HG03159 (cell line): ENCODE measurements around the gene ZNF213.

Experiments
- ATAC-seq: cut with Tn5 transposase; IDR thresholded peaks from one replicate; pipeline ENCODE4 v1.9.1; 2021; ENCODE audit warnings: mild to moderate bottlenecking, moderate library complexity; ENCODE audit not compliant: unreplicated experiment

Gene ZNF213

DNA sequence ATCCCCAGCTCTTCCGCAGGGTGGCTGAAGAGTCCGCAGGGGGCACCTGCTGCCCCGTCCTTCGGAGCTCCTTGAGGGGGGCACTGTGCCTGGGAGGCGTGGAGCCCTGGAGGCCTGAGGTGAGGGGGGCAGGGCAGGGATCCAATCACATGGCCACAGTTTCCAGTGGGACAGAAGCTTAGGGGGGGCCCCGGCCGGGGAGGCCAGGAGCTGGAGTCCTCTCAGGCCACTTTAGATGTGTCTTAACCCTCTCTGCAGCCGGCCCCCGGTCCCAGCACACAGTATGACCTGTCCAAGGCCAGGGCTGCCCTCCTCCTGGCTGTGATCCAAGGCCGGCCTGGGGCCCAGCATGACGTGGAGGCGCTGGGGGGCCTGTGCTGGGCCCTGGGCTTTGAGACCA lies 10.8 kb downstream of the ZNF213 start:
- no peak for ATAC-seq

DNA sequence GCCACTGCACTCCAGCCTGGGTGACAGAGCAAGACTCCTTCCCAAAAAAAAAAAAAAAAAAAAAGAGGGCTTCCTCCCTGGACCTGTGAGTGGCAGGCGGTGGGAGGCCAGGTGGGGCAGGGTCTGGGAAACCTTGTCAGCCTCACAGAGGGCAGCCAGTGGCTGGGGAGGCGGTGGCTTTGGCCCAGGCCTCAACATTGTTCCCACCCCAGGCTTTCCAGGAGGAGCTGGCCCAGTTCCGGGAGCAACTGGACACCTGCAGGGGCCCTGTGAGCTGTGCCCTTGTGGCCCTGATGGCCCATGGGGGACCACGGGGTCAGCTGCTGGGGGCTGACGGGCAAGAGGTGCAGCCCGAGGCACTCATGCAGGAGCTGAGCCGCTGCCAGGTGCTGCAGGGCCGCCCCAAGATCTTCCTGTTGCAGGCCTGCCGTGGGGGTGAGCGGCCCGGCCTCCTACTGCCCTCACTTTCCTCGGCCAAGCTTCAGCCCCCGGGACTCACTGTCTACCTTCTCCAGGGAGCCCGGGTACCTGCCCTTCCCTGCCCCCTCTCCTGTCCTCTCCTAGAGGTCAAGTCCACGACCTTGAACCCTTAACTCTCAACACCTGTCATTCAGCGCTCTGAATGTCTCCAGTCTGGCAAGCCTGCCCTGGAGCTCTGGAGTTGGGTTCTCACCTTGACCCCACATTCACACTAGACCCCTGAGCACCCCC lies 12.4 kb downstream of the ZNF213 start:
- no peak for ATAC-seq

GRCh38 chr16:3147757-3148104 lies 12.9 kb downstream of the ZNF213 start:
- ATAC-seq = no peak

- no peak for ATAC-seq
Observed at GRCh38 chr16:3148256-3149192, 13.7 kb downstream of the ZNF213 start.

DNA sequence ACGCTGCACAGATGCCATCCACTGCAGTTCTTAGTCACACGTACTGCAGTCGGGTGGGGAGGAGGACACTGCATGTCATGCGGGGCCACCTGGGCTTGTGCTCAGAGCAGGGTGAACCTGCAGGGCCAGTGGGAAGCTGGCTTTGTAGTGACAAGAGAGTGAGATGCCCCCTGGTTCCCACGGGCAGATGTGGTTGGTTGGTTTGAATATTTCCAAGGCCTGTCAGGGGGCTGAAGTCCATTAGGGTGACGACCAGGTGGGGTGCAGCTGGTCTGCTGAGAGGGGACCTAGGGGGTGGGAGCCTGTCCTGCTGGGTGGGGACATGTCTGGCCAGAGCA lies 14.3 kb downstream of the ZNF213 start:
- no peak for ATAC-seq

- peak; percentile 5 for ATAC-seq
Observed at GRCh38 chr16:3149630-3150345, 15.0 kb downstream of the ZNF213 start.

DNA sequence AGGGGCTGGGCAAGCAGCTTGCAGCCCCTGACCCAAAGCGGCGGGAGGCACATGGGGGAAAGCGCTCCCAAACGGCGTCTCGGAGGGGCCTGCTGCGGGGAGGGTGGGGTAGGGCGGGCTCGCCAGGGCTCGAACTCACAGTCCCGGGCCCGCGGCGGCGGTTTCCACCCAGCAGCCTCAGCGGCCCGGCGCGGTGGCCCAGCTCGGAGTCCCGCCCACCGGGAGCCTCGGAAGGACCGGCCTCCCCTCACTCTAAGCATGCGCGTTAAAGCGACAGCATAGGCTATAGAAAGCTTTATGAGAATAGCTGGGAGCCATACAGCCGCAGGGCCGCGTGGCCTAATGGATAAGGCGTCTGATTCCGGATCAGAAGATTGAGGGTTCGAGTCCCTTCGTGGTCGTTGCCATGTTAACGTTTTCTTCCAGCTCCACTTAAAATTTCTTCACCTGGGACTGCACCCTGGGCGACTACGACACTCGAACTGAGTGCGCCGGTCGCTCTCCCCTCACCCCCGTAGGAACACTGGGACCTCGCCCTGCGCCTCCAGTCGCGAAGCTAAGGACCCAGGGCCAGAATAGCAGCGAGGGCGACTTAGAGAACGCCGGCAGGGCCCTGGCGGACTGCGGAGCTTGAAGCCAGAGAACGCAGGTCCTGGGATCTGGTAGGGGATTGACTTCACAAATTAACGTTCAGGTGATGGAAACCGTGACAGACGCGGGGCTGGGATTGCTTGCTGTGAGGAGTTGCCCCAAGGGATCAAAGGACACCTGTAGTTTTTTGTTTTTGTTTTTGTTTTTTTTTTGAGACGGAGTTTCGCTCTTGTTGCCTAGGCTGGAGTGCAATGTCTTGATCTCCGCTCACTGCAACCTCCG lies 15.8 kb downstream of the ZNF213 start:
- peak; percentile 71 for ATAC-seq

GRCh38 chr16:3152027-3152276 lies 17.1 kb downstream of the ZNF213 start:
- ATAC-seq = no peak

GRCh38 chr16:3152277-3152990 lies 17.6 kb downstream of the ZNF213 start:
- no peak for ATAC-seq

DNA sequence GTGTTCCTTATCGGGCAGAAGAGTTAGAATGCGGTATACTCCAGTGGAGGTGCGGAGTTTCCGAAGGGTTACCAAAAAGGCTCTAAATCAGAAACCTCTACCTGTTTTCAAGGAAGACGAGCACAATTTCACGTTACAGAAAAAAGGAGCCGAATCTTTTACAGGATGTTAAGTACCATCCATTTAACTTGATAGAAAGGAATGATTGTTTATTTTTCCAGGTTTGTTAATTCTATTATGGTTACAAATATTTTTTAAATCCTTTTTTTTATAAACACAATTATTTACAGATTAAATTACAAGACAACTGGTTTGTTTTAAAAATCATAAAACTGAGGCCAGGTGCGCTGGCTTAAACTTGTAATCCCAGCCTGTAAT lies 18.2 kb downstream of the ZNF213 start:
- no peak for ATAC-seq

DNA sequence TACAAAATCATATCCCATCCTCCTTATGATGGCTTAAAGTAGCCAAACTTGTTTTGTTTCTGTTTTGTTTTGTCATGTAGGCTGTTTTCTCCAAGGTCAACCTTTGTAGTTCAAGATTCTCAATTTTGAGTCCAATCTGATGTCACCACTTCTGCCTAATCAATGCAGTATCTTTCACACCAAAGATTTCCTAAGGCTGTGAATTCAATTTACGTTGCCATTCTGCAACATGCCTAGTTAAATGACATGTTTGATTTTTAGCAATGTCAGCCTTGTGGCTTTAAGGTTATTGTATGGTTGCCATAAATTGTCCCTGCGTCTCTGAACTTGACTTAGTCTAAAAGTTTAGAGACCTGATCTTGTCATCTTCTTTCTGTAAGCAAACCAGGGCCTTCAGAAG lies 20.4 kb downstream of the ZNF213 start:
- ATAC-seq = no peak

GRCh38 chr16:3155972-3156371 lies 21.1 kb downstream of the ZNF213 start:
- ATAC-seq = no peak

- no peak for ATAC-seq
Observed at GRCh38 chr16:3157229-3158025, 22.6 kb downstream of the ZNF213 start.

DNA sequence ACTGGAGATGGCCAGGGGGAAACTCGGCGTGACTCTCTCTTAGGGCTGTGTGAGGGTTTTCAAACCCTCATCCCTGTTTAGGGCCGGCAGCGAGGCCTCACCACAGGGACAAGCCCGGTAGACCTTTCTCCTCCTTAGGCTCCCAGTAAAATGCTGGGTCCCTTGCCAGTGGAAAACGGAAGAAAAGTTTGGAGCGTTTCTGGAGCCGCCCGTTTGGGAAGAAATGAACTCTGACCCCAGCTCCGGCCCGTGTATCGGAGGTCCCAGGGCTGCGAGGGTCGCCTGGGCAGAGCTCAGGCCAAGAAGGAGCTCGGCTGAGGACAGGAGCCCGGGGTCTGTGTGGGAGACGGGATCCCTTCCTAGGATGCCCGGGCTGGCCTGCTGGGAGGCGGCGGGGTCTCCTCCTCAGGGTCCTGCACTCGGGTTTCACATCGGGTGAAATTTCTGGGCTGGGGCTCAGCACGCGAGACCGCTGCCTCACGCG lies 23.2 kb downstream of the ZNF213 start:
- no peak for ATAC-seq

GRCh38 chr16:3158510-3159314 lies 23.9 kb downstream of the ZNF213 start:
- no peak for ATAC-seq

DNA sequence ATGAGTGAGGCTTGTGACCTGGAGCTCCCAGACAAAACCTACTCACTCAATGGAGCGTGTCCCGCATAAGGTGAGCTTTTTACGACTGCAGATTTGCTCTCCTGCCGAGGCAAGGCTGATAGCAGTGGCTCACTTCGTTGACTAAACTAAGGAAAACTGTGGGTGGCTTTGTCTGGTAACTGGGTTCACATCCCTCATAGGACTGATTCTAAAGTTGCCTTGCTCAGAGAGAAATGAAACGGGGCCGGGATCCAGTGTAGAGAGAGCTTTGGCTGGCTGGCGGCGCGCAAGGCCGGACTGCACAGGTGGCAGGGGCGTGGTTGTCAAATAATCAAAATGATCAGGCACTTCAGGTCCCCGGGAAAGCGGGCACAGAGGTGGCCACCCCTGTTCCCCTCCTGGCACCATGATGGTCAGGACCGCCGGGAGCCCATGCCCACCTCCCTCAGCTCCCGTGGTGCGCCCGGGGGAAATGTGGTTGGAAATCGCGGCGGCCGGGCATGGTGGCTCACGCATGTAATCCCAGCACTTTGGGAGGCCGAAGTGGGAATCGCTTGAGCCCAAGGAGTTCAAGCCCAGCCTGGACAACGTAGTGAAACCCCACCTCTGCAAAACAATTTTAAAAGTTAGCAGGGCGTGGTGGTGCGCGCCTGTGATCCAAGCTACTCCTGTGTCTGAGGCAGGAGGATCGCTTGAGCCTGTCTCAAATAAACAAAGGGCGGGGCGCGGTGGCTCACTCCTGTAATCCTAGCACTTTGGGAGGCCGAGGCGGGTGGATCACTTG lies 26.6 kb downstream of the ZNF213 start:
- ATAC-seq = no peak

DNA sequence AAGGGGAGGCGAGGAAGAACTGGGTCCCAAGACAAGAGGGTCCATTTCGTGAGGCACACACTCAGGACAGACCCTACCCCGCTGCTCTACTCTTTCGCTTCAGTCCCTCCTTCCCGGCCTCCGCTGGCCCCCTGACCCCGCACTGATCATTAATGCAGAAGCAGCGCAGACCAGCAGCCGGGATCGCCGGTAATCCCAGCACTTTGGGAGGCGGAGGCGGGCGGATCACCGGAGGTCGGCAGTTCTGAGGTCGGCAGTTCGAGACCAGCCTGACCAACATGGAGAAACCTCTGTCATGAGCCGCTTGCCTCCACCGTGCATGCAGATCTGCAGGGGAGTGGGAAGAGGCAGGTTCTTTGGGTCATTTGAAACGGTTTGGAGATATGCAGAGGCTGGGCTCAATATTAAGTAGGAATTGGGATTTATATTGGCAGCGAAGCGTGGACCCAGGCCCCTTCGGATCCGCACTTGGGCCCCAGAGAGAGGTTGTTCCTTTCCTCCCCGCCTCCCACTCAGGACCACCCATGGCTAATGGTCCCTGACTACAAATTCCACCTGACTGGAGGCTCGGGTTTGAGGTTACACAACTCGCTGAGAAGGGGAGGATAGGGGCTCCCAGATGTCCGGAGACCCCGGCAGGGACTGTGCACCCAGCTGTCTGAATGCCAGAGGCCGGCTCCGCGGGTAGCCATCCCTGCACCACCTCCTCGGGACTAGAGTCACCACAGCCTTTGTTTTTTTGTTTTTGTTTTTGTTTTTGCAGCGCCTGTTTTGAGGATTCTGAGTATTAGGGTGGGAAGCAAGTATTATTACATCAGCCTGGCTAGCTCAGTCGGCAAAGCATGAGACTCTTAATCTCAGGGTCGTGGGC lies 29.5 kb downstream of the ZNF213 start:
- ATAC-seq = no peak
